Islet precursor cell (in vitro differentiated cells): ENCODE measurements around the gene SRRT.

Experiments used
- DNase-seq: peaks from one replicate; pipeline ENCODE4 v3.0.0-alpha.2; 2018

Gene SRRT

GRCh38 chr7:100856871-100857282, 18.0 kb upstream of the SRRT start:
- DNase-seq, result peak; percentile 96

GRCh38 chr7:100859856-100860255, 15.0 kb upstream of the SRRT start:
- DNase-seq, result peak; percentile 65

GRCh38 chr7:100860702-100861615, 13.9 kb upstream of the SRRT start:
- DNase-seq, result peak; percentile 48

- DNase-seq, result peak; percentile 43
Observed at GRCh38 chr7:100861616-100861985, 13.3 kb upstream of the SRRT start.

GRCh38 chr7:100863406-100863950, 11.4 kb upstream of the SRRT start:
- no peak for DNase-seq

GRCh38 chr7:100864263-100864845, 10.5 kb upstream of the SRRT start:
- DNase-seq, result no peak

GRCh38 chr7:100865372-100865911, 9.5 kb upstream of the SRRT start:
- DNase-seq, result peak; percentile 60

GRCh38 chr7:100865938-100866728, 8.8 kb upstream of the SRRT start:
- peak; percentile 46 for DNase-seq

- DNase-seq, result no peak
Observed at GRCh38 chr7:100866729-100867039, 8.2 kb upstream of the SRRT start.

- DNase-seq, result peak; percentile 91
Observed at GRCh38 chr7:100867040-100867775, 7.7 kb upstream of the SRRT start, which contains the start of gene TRIP6. Gene TRIP6 (plus strand): TSS chr7:100867387. CDS start chr7:100867498, 111 bp downstream.

GRCh38 chr7:100867776-100868485, 7.0 kb upstream of the SRRT start:
- peak; percentile 53 for DNase-seq

- DNase-seq, result peak; percentile 45
Observed at GRCh38 chr7:100873599-100874299, 1.2 kb upstream of the SRRT start.

GRCh38 chr7:100874300-100874576, 665 bp upstream of the SRRT start:
- peak; percentile 45 for DNase-seq

- peak; percentile 56 for DNase-seq
Observed at GRCh38 chr7:100875356-100875751, 451 bp downstream of the SRRT start.

GRCh38 chr7:100878013-100878412, 3.1 kb downstream of the SRRT start:
- no peak for DNase-seq

- no peak for DNase-seq
Observed at GRCh38 chr7:100878685-100879084, 3.8 kb downstream of the SRRT start.

- DNase-seq, result peak; percentile 45
Observed at GRCh38 chr7:100879685-100880261, 4.9 kb downstream of the SRRT start.

GRCh38 chr7:100880645-100881044, 5.7 kb downstream of the SRRT start:
- peak; percentile 49 for DNase-seq

- no peak for DNase-seq
Observed at GRCh38 chr7:100881136-100881535, 6.2 kb downstream of the SRRT start.

GRCh38 chr7:100882201-100882600, 7.3 kb downstream of the SRRT start:
- DNase-seq, result no peak
